Right atrium auricular region (tissue), 2 donors: Measurements from ENCODE around the gene PRR15. TPM values are rescaled to one million over a fixed set of nuclear protein-coding genes. Genes with fewer than 3 reads are reported as not detected.

Experiments used
- DNase-seq: peaks from one replicate; pipeline ENCODE4 v3.0.0-alpha.2; 2019; ENCODE audit warnings: low spot score
- H3K27ac ChIP-seq, 2 donors: fragments of 200-600 bp; sonication (generic); 1 replicate in 1 of 2; 2 replicates in 1 of 2; pipeline ENCODE4 v1.5.1; 2016 to 2019
- H3K27me3 ChIP-seq, 2 donors: fragments of 200-600 bp; sonication (generic); one replicate each; pipeline versions ENCODE4 v1.5.1 to v1.6.0; 2017 to 2019
- H3K36me3 ChIP-seq: fragments of 200-600 bp; sonication (generic); one replicate; pipeline ENCODE4 v1.5.1; 2016
- H3K4me1 ChIP-seq, 2 donors: fragments of 200-600 bp; sonication (generic); one replicate each; pipeline versions ENCODE4 v1.5.1 to v1.6.0; 2017 to 2019
- H3K4me3 ChIP-seq, 2 donors: fragments of 200-600 bp; sonication (generic); 1 replicate in 1 of 2; 2 replicates in 1 of 2; pipeline ENCODE4 v1.5.1; 2017 to 2019; ENCODE audit warnings: mild to moderate bottlenecking in 1 of 2, moderate library complexity in 1 of 2
- H3K9me3 ChIP-seq, 2 donors: fragments of 200-600 bp; sonication (generic); one replicate each; pipeline ENCODE4 v1.5.1; 2019
- CTCF ChIP-seq, 2 donors: fragments of 200-600 bp; sonication (generic); IDR thresholded peaks; one replicate each; pipeline ENCODE4 v1.5.1; 2019; ENCODE audit warnings: antibody characterized with exemption in 2 of 2
- total RNA-seq, 2 donors: library from RNA; depleted of rRNA; stranded (reverse); fragments of >200 nt; gene quantifications; one replicate each; pipeline ENCODE4 v1.1.0, GENCODE V29; 2016

PRR15 gene
- total RNA-seq, 2 donors from 2014 or later: 4.2 to 26.3 TPM

GRCh38 chr7:29611941-29612544 lies 48.4 kb downstream of the PRR15 start:
- H3K9me3 ChIP-seq: no peaks in the 10 kb centered on the region
- H3K27me3 ChIP-seq: no peaks in the 10 kb centered on the region
- H3K36me3 ChIP-seq: no peaks in the 10 kb centered on the region
- no peak for DNase-seq
- TF ChIP-seq CTCF (IDR thresholded peaks at IDR 0.05): no peak
- H3K4me1 ChIP-seq: no peaks in the 10 kb centered on the region
- no peak overlapping the region for H3K4me3 ChIP-seq
- H3K27ac ChIP-seq: no peak overlapping the region

- Histone ChIP-seq H3K27me3 (no peaks in the 10 kb centered on the region), H3K36me3 (no peaks in the 10 kb centered on the region), H3K4me3 (no peak overlapping the region), H3K27ac (no peak overlapping the region), H3K9me3 (no peaks in the 10 kb centered on the region), H3K4me1 (no peaks in the 10 kb centered on the region)
- no peak for DNase-seq
- TF ChIP-seq CTCF (IDR thresholded peaks at IDR 0.05): no peak
Observed at GRCh38 chr7:29612596-29612995, 49.0 kb downstream of the PRR15 start.

GRCh38 chr7:29613100-29613499 lies 49.5 kb downstream of the PRR15 start:
- Histone ChIP-seq H3K27ac (no peak overlapping the region), H3K36me3 (no peaks in the 10 kb centered on the region), H3K9me3 (no peaks in the 10 kb centered on the region), H3K27me3 (no peaks in the 10 kb centered on the region), H3K4me1 (no peaks in the 10 kb centered on the region), H3K4me3 (no peak overlapping the region)
- DNase-seq: no peak
- TF ChIP-seq CTCF (IDR thresholded peaks at IDR 0.05): no peak

GRCh38 chr7:29614229-29614628 lies 50.6 kb downstream of the PRR15 start:
- TF ChIP-seq CTCF (IDR thresholded peaks at IDR 0.05): no peak
- Histone ChIP-seq H3K4me1 (no peaks in the 10 kb centered on the region), H3K36me3 (no peaks in the 10 kb centered on the region), H3K27ac (no peak overlapping the region), H3K9me3 (no peaks in the 10 kb centered on the region), H3K27me3 (no peaks in the 10 kb centered on the region), H3K4me3 (no peak overlapping the region)
- DNase-seq: no peak

Other genes with a start within 250 kb of the PRR15 start
- 1 to 10 TPM; 1.3 to 2.9 TPM for gene WIPF3, start 242.7 kb downstream of the PRR15 start, total RNA-seq